ENCODE measurements around the gene GLIPR1L1.
"Not testable (repeated sequence)": the region's sequence is repeated elsewhere in the genome, so short reads cannot be mapped to it uniquely, and the experiment has no call there.

GLIPR1L1 gene

GRCh38 chr12:75323663-75324062, 10.8 kb upstream of the GLIPR1L1 start:
- in situ Hi-C loops (cut with MboI; ENCODE audit: low sequenced_read_pairs), result no loop called here

GRCh38 chr12:75327642-75328041, 6.8 kb upstream of the GLIPR1L1 start:
- Histone ChIP-seq H3K4me1 (no peaks in the 10 kb centered on the region; the same call in 1 of the 2 replicates), H3K4me3 (no peak overlapping the region), H3K27me3 (ENCODE audit: low read depth) (0 out of 2 replicates have a peak, but pooled peaks cover 3% of the 10 kb centered on the region), H3K36me3 (replicated peaks) (no peaks in the 10 kb centered on the region), H3K9me3 (no peaks in the 10 kb centered on the region)
- in situ Hi-C loops (cut with MboI; ENCODE audit: low sequenced_read_pairs), result no loop called here
- no peak for DNase-seq (ENCODE audit: low spot score in 2 of 2)

More at GRCh38 chr12:75323663-75324062, 10.8 kb upstream of the GLIPR1L1 start:
- no peak for DNase-seq (ENCODE audit: low spot score in 2 of 2)
- Histone ChIP-seq H3K27me3 (ENCODE audit: low read depth) (0 out of 2 replicates have a peak, but pooled peaks cover 3% of the 10 kb centered on the region), H3K9me3 (no peaks in the 10 kb centered on the region), H3K36me3 (replicated peaks) (no peaks in the 10 kb centered on the region), H3K4me3 (no peak overlapping the region), H3K4me1 (no peaks in the 10 kb centered on the region)

- H3K9me3 ChIP-seq, result no peaks in the 10 kb centered on the region
- H3K27me3 ChIP-seq (ENCODE audit: low read depth), result no peaks in the 10 kb centered on the region
- peak; percentile 66 to 87 for DNase-seq (ENCODE audit: low spot score in 2 of 2)
- peaks cover 5% of the 10 kb centered on the region for H3K4me1 ChIP-seq
- H3K36me3 ChIP-seq (replicated peaks), result no peaks in the 10 kb centered on the region
- in situ Hi-C loops (cut with MboI; ENCODE audit: low sequenced_read_pairs), result no loop called here
- peak within 1 kb of the TSS; percentile 47 for H3K4me3 ChIP-seq
These were observed 4.3 kb upstream of the GLIPR1L1 start, which contains the start of gene CAPS2 for GRCh38 chr12:75329918-75330826. CAPS2 (minus strand) TSS chr12:75330324; CDS start chr12:75326498, 3,826 bp downstream.

GRCh38 chr12:75337905-75338304, 3.4 kb downstream of the GLIPR1L1 start:
- Histone ChIP-seq H3K9me3 (no peaks in the 10 kb centered on the region), H3K36me3 (replicated peaks) (no peaks in the 10 kb centered on the region), H3K4me3 (no peak overlapping the region), H3K4me1 (peaks cover 5% of the 10 kb centered on the region), H3K27me3 (ENCODE audit: low read depth) (no peaks in the 10 kb centered on the region; the same call in 1 of the 2 replicates)
- in situ Hi-C loops (cut with MboI; ENCODE audit: low sequenced_read_pairs), result no loop called here
- no peak for DNase-seq (ENCODE audit: low spot score in 2 of 2)

DNA sequence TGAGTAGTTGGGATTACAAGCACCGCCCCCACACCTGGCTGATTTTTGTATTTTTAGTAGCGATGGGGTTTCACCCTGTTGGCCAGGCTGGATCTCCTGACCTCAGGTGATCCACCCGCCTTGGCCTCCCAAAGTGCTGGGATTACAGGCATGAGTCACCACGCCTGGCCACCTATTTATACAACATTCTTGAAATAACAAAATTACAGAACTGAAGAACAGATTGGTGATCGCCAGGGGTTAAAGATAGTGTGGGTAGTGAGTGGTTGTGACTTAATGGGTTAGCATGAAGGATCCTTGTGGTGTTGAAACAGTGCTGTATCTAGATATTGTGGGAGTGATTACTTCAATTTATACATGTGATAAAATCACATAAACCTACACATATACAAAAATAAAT, 7.4 kb downstream of the GLIPR1L1 start:
- in situ Hi-C loops (cut with MboI; ENCODE audit: low sequenced_read_pairs), result no loop called here
- H3K27me3 ChIP-seq (ENCODE audit: low read depth), result peaks cover 5% of the 10 kb centered on the region
- no peaks in the 10 kb centered on the region for H3K36me3 ChIP-seq (replicated peaks)
- H3K4me1 ChIP-seq, result no peaks in the 10 kb centered on the region
- H3K9me3 ChIP-seq, result no peaks in the 10 kb centered on the region
- H3K4me3 ChIP-seq, result no peak overlapping the region
- no peak for DNase-seq (ENCODE audit: low spot score in 2 of 2)

- Histone ChIP-seq H3K4me1 (no peaks in the 10 kb centered on the region), H3K4me3 (no peak overlapping the region), H3K9me3 (no peaks in the 10 kb centered on the region), H3K36me3 (replicated peaks) (no peaks in the 10 kb centered on the region), H3K27me3 (ENCODE audit: low read depth) (peaks cover 5% of the 10 kb centered on the region; the same call in 1 of the 2 replicates)
- in situ Hi-C loops (cut with MboI; ENCODE audit: low sequenced_read_pairs), result no loop called here
- DNase-seq (ENCODE audit: low spot score in 2 of 2), result no peak
These were observed 11.1 kb downstream of the GLIPR1L1 start for GRCh38 chr12:75345531-75345930.

- H3K9me3 ChIP-seq; H3K27me3 ChIP-seq (ENCODE audit: low read depth); H3K4me3 ChIP-seq; H3K36me3 ChIP-seq (replicated peaks); DNase-seq (ENCODE audit: low spot score in 2 of 2); H3K4me1 ChIP-seq; in situ Hi-C loops (cut with MboI; ENCODE audit: low sequenced_read_pairs): not testable (repeated sequence)
These were observed 11.7 kb downstream of the GLIPR1L1 start for GRCh38 chr12:75346215-75346614.

- in situ Hi-C loops (cut with MboI; ENCODE audit: low sequenced_read_pairs), result no loop called here
- no peak for DNase-seq (ENCODE audit: low spot score in 2 of 2)
- H3K9me3 ChIP-seq, result no peaks in the 10 kb centered on the region
- no peaks in the 10 kb centered on the region for H3K36me3 ChIP-seq (replicated peaks)
- H3K27me3 ChIP-seq (ENCODE audit: low read depth), result peaks cover 2% of the 10 kb centered on the region; the same call in 1 of the 2 replicates
- H3K4me3 ChIP-seq, result no peak overlapping the region
- H3K4me1 ChIP-seq, result no peaks in the 10 kb centered on the region
These were observed 15.5 kb downstream of the GLIPR1L1 start for GRCh38 chr12:75349946-75350345.

GRCh38 chr12:75350413-75350812, 15.9 kb downstream of the GLIPR1L1 start:
- H3K9me3 ChIP-seq, result no peaks in the 10 kb centered on the region
- H3K4me3 ChIP-seq, result no peak overlapping the region
- H3K27me3 ChIP-seq (ENCODE audit: low read depth), result peaks cover 2% of the 10 kb centered on the region; the same call in 1 of the 2 replicates
- in situ Hi-C loops (cut with MboI; ENCODE audit: low sequenced_read_pairs), result no loop called here
- no peaks in the 10 kb centered on the region for H3K4me1 ChIP-seq
- H3K36me3 ChIP-seq (replicated peaks), result no peaks in the 10 kb centered on the region
- no peak for DNase-seq (ENCODE audit: low spot score in 2 of 2)

GRCh38 chr12:75354011-75354410, 19.5 kb downstream of the GLIPR1L1 start:
- no peaks in the 10 kb centered on the region for H3K4me1 ChIP-seq
- in situ Hi-C loops (cut with MboI; ENCODE audit: low sequenced_read_pairs), result no loop called here
- no peaks in the 10 kb centered on the region for H3K36me3 ChIP-seq (replicated peaks)
- 0 out of 2 replicates have a peak, but pooled peaks cover 2% of the 10 kb centered on the region for H3K27me3 ChIP-seq (ENCODE audit: low read depth)
- H3K9me3 ChIP-seq, result no peaks in the 10 kb centered on the region
- DNase-seq (ENCODE audit: low spot score in 2 of 2), result no peak
- H3K4me3 ChIP-seq, result no peak overlapping the region

- in situ Hi-C loops (cut with MboI; ENCODE audit: low sequenced_read_pairs), result no loop called here
- no peak for DNase-seq (ENCODE audit: low spot score in 2 of 2)
- no peaks in the 10 kb centered on the region for H3K9me3 ChIP-seq
These were observed 26.4 kb downstream of the GLIPR1L1 start for GRCh38 chr12:75360920-75361319.

GRCh38 chr12:75361408-75361807, 26.9 kb downstream of the GLIPR1L1 start:
- in situ Hi-C loops (cut with MboI; ENCODE audit: low sequenced_read_pairs), result no loop called here
- Histone ChIP-seq H3K36me3 (replicated peaks) (no peaks in the 10 kb centered on the region), H3K4me1 (no peaks in the 10 kb centered on the region), H3K9me3 (no peaks in the 10 kb centered on the region), H3K4me3 (no peak overlapping the region), H3K27me3 (ENCODE audit: low read depth) (no peaks in the 10 kb centered on the region; the same call in none of the 2 replicates)
- DNase-seq (ENCODE audit: low spot score in 2 of 2), result no peak

More at GRCh38 chr12:75360920-75361319, 26.4 kb downstream of the GLIPR1L1 start:
- H3K27me3 ChIP-seq (ENCODE audit: low read depth), result no peaks in the 10 kb centered on the region; the same call in none of the 2 replicates
- no peaks in the 10 kb centered on the region for H3K36me3 ChIP-seq (replicated peaks)
- no peaks in the 10 kb centered on the region for H3K4me1 ChIP-seq
- H3K4me3 ChIP-seq, result no peak overlapping the region

- no peaks in the 10 kb centered on the region; the same call in none of the 2 replicates for H3K27me3 ChIP-seq (ENCODE audit: low read depth)
- no peaks in the 10 kb centered on the region for H3K4me1 ChIP-seq
- DNase-seq (ENCODE audit: low spot score in 2 of 2), result no peak
- H3K4me3 ChIP-seq, result no peak overlapping the region
- H3K9me3 ChIP-seq, result no peaks in the 10 kb centered on the region
- no peaks in the 10 kb centered on the region for H3K36me3 ChIP-seq (replicated peaks)
- in situ Hi-C loops (cut with MboI; ENCODE audit: low sequenced_read_pairs), result no loop called here
These were observed 30.4 kb downstream of the GLIPR1L1 start for GRCh38 chr12:75364919-75365318.

DNA sequence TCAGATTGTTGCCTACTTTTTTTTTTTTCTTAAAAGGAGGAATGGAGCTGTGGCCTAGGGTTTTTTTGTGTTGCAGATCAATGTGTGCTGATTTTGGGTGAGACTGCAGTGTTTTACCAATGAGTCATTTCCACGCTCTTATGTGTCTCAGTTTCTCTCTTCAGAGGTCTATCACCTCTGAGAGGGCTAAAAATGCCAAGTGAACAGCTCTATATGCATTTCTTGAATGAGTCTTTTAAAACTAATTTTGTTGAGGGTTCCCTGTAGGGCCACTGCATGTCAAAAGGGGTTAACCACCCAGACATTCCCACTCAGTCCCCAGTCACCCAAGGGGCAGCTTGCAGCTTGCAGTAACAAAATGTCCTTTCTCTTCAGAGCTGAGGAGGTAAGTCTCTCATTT, 32.2 kb downstream of the GLIPR1L1 start:
- in situ Hi-C loops (cut with MboI; ENCODE audit: low sequenced_read_pairs), result no loop called here
- Histone ChIP-seq H3K27me3 (ENCODE audit: low read depth) (peaks cover 4% of the 10 kb centered on the region), H3K36me3 (replicated peaks) (no peaks in the 10 kb centered on the region), H3K4me3 (no peak overlapping the region), H3K9me3 (no peaks in the 10 kb centered on the region), H3K4me1 (no peaks in the 10 kb centered on the region)
- no peak for DNase-seq (ENCODE audit: low spot score in 2 of 2)
